Measurements from ENCODE around the gene IFT57.

GRCh38 chr3:108200578-108200977 lies 21.6 kb downstream of the IFT57 start:
- TF ChIP-seq, protein P1, sequence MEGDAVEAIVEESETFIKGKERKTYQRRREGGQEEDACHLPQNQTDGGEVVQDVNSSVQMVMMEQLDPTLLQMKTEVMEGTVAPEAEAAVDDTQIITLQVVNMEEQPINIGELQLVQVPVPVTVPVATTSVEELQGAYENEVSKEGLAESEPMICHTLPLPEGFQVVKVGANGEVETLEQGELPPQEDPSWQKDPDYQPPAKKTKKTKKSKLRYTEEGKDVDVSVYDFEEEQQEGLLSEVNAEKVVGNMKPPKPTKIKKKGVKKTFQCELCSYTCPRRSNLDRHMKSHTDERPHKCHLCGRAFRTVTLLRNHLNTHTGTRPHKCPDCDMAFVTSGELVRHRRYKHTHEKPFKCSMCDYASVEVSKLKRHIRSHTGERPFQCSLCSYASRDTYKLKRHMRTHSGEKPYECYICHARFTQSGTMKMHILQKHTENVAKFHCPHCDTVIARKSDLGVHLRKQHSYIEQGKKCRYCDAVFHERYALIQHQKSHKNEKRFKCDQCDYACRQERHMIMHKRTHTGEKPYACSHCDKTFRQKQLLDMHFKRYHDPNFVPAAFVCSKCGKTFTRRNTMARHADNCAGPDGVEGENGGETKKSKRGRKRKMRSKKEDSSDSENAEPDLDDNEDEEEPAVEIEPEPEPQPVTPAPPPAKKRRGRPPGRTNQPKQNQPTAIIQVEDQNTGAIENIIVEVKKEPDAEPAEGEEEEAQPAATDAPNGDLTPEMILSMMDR (IDR thresholded peaks at IDR 0.05; ENCODE audit: insufficient read depth, low read length): no peak
- TF ChIP-seq SPI1 (IDR thresholded peaks at IDR 0.05; ENCODE audit: borderline replicate concordance, low read depth) (no peak), POLR2AphosphoS5 (IDR thresholded peaks at IDR 0.05; ENCODE audit: low read depth) (no peak), GABPA (IDR thresholded peaks at IDR 0.05; ENCODE audit: low read depth) (no peak)

Data from HL-60 (cell line).